Stimulated activated naive CD8-positive, alpha-beta T cell treated with anti-CD3 and anti-CD28 coated beads, Interleukin-15, Interleukin-2, amounts not matched to agents 100 ng/mL and 50 ng/mL, for 24 hours (primary cell): ENCODE measurements around the gene PGPEP1.

Source experiments
- H3K27ac Mint-ChIP-seq: one replicate; pipeline ENCODE4 v1.8.0; 2021; ENCODE audit warnings: mild to moderate bottlenecking, mixed read lengths
- H3K27me3 Mint-ChIP-seq: one replicate; pipeline ENCODE4 v1.8.0; 2021; ENCODE audit warnings: mixed read lengths
- H3K36me3 Mint-ChIP-seq: one replicate; pipeline ENCODE4 v1.8.0; 2021; ENCODE audit warnings: low read depth, mixed read lengths
- H3K4me1 Mint-ChIP-seq: one replicate; pipeline ENCODE4 v1.8.0; 2021; ENCODE audit warnings: low read depth, mixed read lengths
- H3K4me3 Mint-ChIP-seq: one replicate; pipeline ENCODE4 v1.8.0; 2021; ENCODE audit warnings: mild to moderate bottlenecking, mixed read lengths
- H3K9me3 Mint-ChIP-seq: one replicate; pipeline ENCODE4 v1.8.0; 2021; ENCODE audit warnings: mixed read lengths

The PGPEP1 gene

GRCh38 chr19:18418483-18419194 lies 78.2 kb downstream of the PGPEP1 start:
- Mint-ChIP-seq H3K27ac (peak overlapping the region; percentile 65), H3K4me3 (peak overlapping the region; percentile 74), H3K9me3 (no peaks in the 10 kb centered on the region), H3K36me3 (no peaks in the 10 kb centered on the region), H3K27me3 (peaks cover 15% of the 10 kb centered on the region), H3K4me1 (peaks cover 82% of the 10 kb centered on the region)

GRCh38 chr19:18419195-18419698 lies 78.8 kb downstream of the PGPEP1 start, which contains the start of gene SSBP4:
TSS of gene SSBP4 (plus strand) at chr19:18419398. CDS start at chr19:18419649, 251 bp downstream.
- Mint-ChIP-seq H3K4me3 (peak within 1 kb of the TSS; percentile 94), H3K9me3 (no peaks in the 10 kb centered on the region), H3K4me1 (peaks cover 85% of the 10 kb centered on the region), H3K27me3 (peaks cover 11% of the 10 kb centered on the region), H3K27ac (peak within 1 kb of the TSS; percentile 79), H3K36me3 (no peaks in the 10 kb centered on the region)
